ENCODE results near the gene C13orf46.

The C13orf46 gene

DNA sequence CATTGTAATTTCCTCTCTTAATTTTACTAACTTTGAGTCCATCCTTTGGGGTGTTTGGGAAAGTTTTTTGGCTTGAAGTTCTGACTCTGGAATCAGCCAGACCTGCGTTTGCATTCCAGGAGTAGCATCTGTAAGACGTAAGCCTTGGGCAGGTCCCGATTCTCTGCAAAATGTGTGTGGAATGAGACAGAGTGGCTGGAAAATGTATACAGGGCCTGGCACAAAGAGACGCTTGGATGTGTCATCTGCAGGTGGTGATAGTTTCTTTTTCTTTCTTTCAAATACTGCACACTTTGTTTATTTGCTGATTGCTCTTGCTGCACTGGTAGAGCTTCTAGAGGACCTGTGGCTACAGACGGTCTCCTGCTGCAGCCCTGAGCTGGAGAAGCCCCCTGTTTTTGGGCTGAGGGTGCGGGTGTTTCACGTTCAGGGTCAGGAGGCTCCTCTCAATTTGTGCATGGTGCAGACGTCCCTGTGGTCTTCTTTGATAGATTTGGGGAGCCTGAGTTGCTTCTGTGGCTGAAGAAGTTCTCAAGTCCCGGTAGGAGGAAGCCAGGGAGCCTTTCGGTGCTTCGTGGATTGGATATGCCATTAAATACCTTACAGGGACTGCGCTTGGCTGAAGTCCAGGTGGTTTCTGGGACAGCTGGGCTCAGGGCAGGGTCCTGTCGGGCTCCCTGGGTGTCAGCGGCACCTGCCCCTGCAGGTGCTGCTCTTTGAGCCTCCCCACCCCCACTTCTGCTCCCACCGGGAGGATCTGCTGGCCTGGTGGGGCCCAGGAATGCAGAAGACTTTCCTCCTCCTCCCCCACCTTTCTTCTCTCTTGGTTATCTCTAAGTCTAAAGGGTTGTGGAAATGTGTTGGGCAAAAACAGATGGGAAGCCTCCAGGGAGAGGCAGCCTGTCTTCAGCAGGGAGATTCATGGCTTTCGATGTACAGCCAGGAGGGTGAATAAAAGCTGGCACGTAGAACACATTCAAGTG, 66.0 kb downstream of the C13orf46 start:
- no peak for DNase-seq (ENCODE audit: low read depth in 2 of 2)

DNA sequence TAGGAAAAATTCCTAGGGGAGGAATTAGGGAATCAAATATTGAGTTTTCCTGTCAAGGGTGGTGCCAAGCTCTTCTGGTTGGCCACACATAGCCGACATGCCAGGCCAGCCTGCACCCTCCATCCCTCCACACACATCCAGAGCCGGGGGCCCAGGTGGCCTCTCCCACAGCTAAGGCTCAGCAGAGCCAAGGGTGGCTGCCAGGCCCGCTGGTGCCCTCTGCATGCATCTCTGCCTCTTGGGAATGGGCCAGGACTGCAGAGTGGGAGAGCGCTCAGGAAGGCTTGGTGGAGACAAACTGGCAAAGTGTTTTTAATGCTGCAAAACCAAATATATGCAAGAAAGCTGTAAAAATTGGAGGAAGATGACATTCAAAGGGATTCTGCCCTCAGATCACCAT, 67.3 kb downstream of the C13orf46 start:
- no peak for DNase-seq (ENCODE audit: low read depth in 2 of 2)

DNA sequence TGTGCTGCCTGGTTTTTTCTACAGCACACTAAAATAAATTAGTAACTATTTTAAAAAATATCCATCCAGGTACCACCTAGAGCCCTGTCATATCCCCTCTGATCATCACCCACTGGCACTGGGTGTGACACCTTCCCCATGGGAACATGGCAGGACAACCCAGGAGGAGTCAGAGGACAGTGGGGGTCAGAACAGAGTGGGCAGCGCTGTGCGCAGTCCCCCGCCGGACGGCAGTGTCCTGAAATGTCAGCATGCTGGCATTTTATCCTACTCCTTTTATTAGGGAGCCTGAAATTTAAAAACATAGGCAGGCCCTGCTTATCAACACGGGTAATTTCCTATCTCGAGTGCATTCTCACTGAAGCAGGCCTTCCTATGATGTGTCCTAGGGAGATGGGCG, 67.9 kb downstream of the C13orf46 start:
- no peak for DNase-seq (ENCODE audit: low read depth in 2 of 2)

DNA sequence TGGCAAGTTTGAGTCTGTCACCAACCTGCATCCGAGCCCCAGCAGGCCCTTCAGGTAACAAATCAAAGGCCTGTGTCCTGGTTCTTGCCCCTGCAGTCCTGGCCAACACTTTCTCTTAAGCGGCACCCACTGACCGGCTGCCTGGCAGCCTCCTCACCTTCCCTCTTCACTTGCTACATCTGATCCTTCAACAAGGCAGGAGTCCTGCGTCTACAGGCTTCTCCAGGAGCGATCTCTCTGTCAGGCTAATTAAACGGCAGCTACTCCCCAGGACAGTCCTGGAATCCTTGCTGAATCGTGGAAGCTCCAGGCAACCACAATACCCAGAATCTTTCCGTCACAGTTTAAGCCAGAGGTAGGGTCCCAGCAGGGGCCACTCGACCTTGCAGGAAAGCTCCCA, 68.9 kb downstream of the C13orf46 start:
- DNase-seq (ENCODE audit: low read depth in 2 of 2) = no peak

DNA sequence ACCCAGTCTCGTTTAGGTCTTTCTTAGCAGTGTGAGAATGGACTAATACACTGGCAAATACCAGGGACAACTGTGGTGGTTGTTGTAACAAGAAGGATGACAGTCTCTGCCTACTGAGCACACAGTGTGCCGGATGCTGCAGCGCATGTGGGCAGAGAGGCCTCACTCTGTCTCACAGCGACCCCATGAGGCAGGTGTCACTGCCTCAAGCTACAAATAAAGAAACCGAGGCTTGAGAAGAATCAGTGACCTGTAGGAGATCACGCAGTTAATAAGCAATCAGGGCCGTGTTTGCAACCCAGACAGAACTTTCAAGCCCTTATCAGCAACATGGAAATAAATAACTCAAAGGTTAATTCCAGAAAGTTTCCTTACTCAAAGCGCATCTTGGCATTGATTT, 69.5 kb downstream of the C13orf46 start:
- peak in 1 of 2 donors; percentile 19 for DNase-seq (ENCODE audit: low read depth in 2 of 2)

DNA sequence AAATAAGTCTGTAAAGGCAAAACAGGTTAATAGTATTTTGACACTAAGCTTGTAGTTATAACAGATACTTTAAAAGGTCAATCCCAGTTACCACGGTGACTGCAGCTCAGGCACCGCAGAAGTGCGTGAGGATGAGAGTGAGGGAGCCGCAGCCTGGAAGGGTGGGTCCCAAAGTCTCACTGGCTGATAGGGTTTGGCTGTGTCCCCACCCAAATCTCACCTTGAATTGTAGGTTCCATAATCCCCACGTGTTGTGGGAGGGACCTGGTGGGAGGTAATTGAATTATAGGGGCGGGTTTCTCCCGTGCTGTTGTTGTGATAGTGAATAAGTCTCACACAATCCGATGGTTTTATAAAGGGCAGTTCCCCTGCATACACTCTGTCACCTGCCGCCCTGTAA, 70.0 kb downstream of the C13orf46 start:
- DNase-seq (ENCODE audit: low read depth in 2 of 2) = no peak

Measured in stimulated activated CD4-positive, alpha-beta T cell treated with anti-CD3 and anti-CD28 coated beads, Interleukin-15, amount 100 ng/mL, for 48 hours (primary cell).